Activated CD4-positive, alpha-beta T cell treated with anti-CD3 and anti-CD28 coated beads, Interleukin-2, Interleukin-4, amounts not matched to agents 100 ng/mL and 50 ng/mL, durations not matched to agents 16 hours and 8 hours (primary cell): Measurements from ENCODE around the gene KIF13A.
"Not testable (repeated sequence)": the region's sequence is repeated elsewhere in the genome, so short reads cannot be mapped to it uniquely, and the experiment has no call there.

Experiments used
- DNase-seq: peaks from one replicate; pipeline ENCODE4 v3.0.0-alpha.2; 2020; ENCODE audit warnings: low spot score

The KIF13A gene

GRCh38 chr6:17932330-17932852, 55.0 kb downstream of the KIF13A start:
- DNase-seq = no peak

- no peak for DNase-seq
These were observed 56.2 kb downstream of the KIF13A start for GRCh38 chr6:17931227-17931626.

DNA sequence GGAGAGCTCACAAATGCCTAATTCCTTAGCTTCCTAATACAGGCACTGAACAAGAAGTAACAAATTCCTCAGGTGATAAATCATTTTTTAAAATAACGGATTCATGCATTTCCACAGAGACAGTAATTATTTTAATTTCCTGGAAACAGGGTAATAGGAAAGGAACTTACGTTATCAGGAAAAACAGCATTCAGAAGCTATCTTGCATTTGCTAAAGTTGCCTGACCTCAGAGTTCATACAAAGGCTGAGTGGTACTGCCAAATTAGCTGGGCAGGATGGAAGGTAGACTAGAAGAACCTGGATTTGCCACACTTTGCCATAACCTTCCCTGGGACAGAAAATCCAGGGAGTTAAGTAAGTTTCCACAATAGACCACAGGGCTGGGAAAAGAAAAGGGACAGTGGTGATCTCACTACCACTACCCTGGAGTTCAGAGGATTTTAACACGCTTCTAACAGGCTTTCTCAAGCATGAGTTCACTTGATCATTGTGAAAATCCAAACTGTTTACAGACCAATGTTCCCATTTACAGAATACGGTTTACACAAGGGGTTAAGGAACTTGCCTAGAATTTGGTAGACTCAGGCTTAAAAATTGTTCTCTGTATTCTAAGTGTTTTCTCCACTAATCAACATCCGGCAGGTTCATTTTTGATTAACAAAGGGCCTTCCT, 57.0 kb downstream of the KIF13A start:
- DNase-seq = no peak

DNA sequence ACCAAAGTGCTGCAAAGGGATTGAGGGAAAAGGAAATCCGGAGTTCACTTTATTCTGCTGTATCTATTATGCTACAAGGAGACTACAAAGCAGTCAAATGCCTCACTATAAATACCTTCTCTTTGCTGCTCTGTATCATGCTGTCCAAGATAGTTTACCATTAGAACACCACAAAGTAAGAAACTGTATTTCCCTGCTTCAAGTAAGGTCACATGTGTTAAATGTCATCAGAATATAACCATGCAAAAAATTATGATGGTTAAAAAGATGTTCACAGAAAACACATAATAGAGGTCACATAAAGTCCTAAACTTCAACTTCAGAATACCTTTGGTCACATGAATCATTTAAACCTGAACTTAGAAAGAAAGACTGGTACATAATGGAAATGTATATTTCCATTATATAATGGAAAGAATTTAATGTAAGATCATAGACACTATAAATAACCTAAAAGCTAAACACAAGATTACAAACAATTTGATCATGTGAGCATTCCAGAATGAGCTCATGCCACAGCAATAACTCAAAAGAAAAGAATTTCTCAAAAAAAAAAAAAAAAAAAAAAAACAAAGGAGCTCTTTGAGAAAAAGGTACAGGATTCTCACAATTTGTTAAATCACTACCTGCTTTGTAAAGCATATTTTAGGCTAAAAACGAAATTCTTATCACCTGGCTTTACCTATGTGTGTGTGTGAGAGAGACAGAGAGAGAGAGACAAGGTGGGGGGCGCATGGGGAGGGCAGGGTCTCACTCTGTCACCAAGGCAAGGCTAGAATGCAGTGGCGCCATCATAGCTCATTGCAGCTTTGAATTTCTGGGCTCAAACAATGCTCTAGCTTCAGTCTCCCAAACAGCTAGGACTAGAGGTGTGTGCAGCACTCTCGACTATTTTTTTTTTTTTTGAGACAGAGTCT, 58.7 kb downstream of the KIF13A start:
- DNase-seq = no peak

DNA sequence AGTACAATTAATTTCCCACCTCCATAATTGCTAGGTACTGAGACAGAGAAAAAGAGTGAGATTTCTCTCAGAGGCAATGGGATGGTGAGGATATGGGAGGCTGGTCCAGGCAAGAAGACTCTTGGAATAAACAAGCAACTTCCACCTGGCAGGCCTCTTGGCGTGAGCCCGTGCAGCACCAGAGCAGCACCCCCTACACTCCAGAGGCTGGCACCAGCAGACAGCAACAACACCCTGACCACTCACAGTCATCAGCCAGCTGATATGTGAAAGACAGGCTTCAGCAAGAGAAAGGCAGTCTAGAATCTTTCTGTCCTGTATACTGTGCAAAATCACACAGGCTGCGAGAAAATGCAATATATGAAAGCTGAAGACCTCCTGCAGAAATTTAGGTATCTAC, 59.7 kb downstream of the KIF13A start:
- DNase-seq = no peak

- no peak for DNase-seq
These were observed 64.0 kb downstream of the KIF13A start for GRCh38 chr6:17923401-17923863.

GRCh38 chr6:17921454-17921853, 66.0 kb downstream of the KIF13A start:
- DNase-seq = no peak

- no peak for DNase-seq
These were observed 67.9 kb downstream of the KIF13A start for GRCh38 chr6:17919496-17919895.

GRCh38 chr6:17917837-17918763, 69.3 kb downstream of the KIF13A start:
- no peak for DNase-seq

- DNase-seq = no peak
These were observed 72.8 kb downstream of the KIF13A start for GRCh38 chr6:17914651-17915050.

- no peak for DNase-seq
These were observed 74.9 kb downstream of the KIF13A start for GRCh38 chr6:17912521-17912920.

DNA sequence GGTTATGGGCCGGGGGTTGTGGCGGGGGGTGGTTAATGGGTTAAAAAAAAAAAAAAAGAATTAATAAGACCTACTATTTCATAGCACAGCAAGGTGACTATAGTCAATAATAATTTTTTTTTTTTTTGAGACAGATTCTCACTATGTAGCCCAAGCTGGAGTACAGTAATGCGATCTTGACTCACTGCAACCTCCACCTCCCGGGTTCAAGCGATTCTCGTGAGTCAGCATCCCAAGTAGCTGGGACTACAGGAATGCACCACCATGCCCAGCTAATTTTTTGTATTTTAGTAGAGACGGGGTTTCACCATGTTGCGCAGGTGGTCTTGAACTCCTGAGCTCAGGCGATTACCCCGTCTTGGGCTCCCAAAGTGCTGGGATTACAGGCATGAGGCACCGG, 75.8 kb downstream of the KIF13A start:
- not testable (repeated sequence) for DNase-seq

GRCh38 chr6:17910189-17910588, 77.2 kb downstream of the KIF13A start:
- DNase-seq = no peak

DNA sequence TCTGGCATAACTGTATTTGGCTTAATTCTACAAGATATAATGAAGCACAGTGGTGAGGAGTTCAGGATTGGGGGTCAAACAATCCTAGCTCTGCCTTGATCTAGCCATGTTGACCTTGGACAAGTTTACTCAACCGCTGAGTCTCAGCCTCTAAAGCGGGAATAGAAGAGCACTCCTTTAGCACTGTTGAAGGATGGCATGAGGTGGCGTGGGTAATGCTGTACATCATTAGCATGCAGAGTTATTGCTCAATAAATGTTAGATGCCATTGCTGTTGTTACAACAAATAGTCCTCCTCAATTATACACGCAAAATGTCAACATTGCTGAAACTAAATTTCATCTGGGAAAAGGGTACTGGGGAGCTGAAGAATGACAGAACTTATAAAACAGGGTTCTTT, 78.6 kb downstream of the KIF13A start:
- no peak for DNase-seq

DNA sequence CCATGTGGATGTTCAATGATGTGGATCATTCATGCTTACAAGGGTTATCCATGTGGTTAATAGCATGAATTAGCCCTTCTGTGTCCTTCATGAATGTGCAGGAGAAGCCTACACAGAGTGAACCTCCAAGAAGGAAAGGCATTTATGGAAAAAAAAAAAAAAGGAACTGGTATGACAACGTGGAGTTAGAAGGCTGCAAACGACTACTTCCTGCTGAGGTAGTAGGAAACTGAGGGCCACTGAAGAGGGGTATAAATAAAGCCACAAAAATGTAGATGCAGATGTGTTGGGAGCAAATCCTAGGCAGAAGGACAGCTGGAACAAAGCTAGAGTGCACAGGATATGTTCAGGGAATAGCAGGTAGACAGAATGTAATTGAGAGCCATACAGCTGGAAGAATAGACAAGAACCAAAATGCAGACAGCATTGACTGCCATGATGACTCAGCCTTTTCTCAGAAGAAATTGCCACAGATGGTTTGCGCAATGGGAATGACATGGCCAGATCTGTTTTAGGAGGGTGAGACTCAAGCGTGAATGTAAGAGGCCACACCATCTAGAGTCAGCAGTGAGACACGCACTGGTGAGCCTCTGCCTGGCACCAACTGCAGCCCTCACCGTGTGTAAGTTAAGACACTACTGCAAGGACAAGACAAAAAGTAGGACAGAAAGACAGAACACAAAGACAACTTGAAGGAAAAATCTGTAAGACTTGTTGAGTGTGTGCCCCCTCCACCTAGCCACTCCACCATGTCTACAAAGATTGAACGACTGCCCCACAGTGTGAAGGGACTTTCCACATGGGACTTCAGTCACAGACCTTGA, 79.8 kb downstream of the KIF13A start:
- peak; percentile 60 for DNase-seq

DNA sequence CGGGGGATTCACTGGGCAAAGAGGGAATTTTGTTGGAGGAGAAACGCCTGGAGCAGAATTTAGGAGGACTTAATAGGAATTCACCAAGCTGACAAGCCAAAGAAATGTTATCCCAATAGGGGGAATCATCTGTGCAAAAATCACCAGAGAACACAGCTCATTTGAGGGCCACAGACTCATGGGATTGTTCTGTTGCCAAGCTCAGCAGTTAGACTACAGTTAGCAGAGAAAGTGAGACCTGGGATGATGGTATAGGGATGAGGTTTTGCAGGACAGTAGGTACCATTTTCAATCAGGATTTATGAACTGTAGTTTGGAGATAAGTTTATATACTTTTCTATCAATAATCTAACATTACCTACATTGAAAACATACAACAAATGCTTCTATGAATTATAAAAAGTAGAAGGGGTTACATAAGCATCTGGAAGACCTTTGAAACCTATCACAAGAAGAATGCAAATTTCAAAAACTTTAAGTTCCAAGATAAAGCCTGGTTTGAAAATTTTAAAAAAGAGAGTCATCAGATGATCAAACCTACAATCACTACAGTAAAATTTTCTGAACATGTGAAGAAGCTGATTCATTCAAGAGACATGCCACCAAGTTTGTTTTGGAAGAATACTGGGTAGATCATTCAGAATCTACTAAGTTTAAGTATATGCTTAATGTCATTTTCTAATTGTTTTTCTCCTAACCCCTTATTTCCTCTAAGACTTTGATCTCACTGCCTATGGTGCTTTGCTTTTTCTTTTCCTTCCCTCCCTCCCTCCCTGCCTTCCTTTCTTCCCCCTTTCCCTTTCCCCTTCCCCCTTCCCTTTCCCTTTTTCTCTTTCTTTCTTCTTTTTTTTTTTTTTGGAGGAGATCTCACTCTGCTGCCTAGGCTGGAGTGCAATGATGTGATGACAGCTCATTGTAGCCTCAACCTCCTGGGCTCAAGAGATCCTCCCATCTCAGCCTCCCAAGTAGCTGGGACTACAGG, 81.5 kb downstream of the KIF13A start:
- DNase-seq = no peak

- DNase-seq = no peak
These were observed 82.8 kb downstream of the KIF13A start for GRCh38 chr6:17904491-17905120.

DNA sequence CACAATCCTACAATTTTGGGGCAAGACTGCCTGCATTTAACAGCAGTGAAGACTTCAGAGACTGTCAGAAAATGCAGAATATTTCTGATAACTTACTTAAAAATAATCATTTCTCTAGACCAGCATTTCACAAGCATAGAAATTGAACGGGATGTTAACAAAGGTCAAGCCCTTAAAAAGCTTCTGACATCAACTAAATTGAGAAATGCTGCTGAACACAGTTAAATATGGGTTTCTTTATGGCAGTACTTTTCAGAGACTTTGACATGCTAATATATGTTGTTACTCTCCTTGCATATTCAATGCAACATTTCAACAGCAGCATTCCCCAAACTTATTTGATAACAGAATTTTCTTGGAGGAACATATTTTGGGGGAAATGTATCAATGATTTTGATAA, 84.5 kb downstream of the KIF13A start:
- DNase-seq = no peak

DNA sequence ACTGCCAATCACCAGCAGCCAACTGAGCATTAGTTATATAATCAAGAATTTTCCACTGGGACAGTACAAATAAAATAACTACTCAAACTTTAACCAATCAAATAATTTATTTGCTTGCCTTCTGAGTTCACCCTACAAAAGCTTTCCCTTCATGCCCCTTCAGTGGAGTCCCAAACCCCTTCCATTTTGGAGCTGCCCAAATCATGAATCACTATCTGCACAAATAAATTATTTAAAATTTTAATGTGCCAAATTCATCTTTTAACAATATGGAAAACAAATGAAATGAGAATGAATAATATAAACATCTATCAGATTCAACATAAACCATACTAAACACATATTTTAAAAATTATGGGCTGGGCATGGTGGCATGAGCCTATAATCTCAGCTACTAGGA, 85.9 kb downstream of the KIF13A start:
- no peak for DNase-seq
